Endothelial cell (in vitro differentiated cells): ENCODE results near the gene JOSD1. TPM values are rescaled to one million over a fixed set of nuclear protein-coding genes. Genes with fewer than 3 reads are reported as not detected.
"Not testable (repeated sequence)": the region's sequence is repeated elsewhere in the genome, so short reads cannot be mapped to it uniquely, and the experiment has no call there.

Source experiments
- DNase-seq: peaks from one replicate; pipeline ENCODE4 v3.0.0; 2021; ENCODE audit warnings: low spot score
- H3K27ac Mint-ChIP-seq: one replicate; pipeline ENCODE4 v1.8.0; 2021; ENCODE audit warnings: mixed read lengths, inconsistent platforms; ENCODE audit not compliant: unreplicated experiment
- H3K27me3 Mint-ChIP-seq: one replicate; pipeline ENCODE4 v1.8.0; 2021; ENCODE audit warnings: mild to moderate bottlenecking, moderate library complexity, mixed read lengths, inconsistent platforms; ENCODE audit not compliant: unreplicated experiment
- H3K36me3 Mint-ChIP-seq: one replicate; pipeline ENCODE4 v1.8.0; 2021; ENCODE audit warnings: mild to moderate bottlenecking, low read depth, mixed read lengths, inconsistent platforms; ENCODE audit not compliant: unreplicated experiment
- H3K4me1 Mint-ChIP-seq: one replicate; pipeline ENCODE4 v1.8.0; 2021; ENCODE audit warnings: mild to moderate bottlenecking, mixed read lengths, inconsistent platforms; ENCODE audit not compliant: unreplicated experiment
- H3K4me3 Mint-ChIP-seq: one replicate; pipeline ENCODE4 v1.8.0; 2021; ENCODE audit warnings: mild to moderate bottlenecking, mixed read lengths, inconsistent platforms; ENCODE audit not compliant: unreplicated experiment
- H3K9me3 Mint-ChIP-seq: one replicate; pipeline ENCODE4 v1.8.0; 2021; ENCODE audit warnings: mixed read lengths, inconsistent platforms; ENCODE audit not compliant: unreplicated experiment
- CTCF ChIP-seq: fragments of 200-600 bp; sonication (generic); IDR thresholded peaks from one replicate; pipeline ENCODE4 v1.5.0; 2021; ENCODE audit warnings: antibody characterized with exemption; ENCODE audit not compliant: unreplicated experiment
- total RNA-seq: library from RNA; stranded (reverse); fragmentation: NEBNext Ultra II Directional; extraction: Animal tissue kit (Norgen Biotek cat#: 25700); gene quantifications from one replicate; pipeline ENCODE4 v1.2.1, GENCODE V29; 2021; ENCODE audit not compliant: unreplicated experiment

JOSD1 gene
- total RNA-seq, 1 donor from 2014 or later = 49.6 TPM

DNA sequence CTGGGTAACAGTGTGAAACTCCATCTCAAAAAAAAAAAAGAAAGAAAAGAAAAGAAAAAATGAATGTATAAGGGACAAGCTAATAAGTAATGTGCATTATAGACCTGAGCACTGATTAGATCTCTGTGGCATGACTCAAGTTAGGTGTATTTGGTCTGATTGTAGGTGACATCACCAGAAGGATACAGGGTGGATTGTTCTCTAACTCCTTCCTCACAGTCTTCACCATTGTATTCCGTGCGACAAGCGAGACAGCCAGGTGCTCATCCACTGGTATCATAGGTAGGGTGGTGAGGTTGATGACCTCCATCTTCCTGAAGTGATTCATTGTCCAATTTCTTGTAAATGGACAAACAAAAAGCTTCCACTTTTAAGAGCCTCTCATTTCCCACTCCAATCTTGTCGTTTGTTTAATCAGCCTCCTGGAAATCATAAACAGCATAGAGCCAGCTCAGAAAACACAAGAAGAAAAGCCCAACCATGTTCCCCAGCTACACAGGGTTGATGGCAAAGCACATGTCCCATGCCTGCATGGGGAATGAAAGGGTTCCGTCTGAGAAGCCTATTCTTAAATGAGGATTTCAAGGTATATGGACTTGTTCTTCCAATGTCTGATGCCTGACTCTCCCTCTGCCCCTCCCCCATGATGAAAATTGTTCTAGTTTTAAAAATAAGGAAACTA is 50.8 kb downstream of the JOSD1 start:
- no peak for TF ChIP-seq CTCF
- DNase-seq = no peak
- Mint-ChIP-seq H3K36me3 (peaks cover 6% of the 10 kb centered on the region), H3K27me3 (no peaks in the 10 kb centered on the region), H3K9me3 (no peaks in the 10 kb centered on the region), H3K4me1 (no peaks in the 10 kb centered on the region), H3K27ac (no peak overlapping the region), H3K4me3 (no peak overlapping the region)

- H3K4me1 Mint-ChIP-seq = no peaks in the 10 kb centered on the region
These were observed 55.3 kb downstream of the JOSD1 start for GRCh38 chr22:38645430-38645829.

DNA sequence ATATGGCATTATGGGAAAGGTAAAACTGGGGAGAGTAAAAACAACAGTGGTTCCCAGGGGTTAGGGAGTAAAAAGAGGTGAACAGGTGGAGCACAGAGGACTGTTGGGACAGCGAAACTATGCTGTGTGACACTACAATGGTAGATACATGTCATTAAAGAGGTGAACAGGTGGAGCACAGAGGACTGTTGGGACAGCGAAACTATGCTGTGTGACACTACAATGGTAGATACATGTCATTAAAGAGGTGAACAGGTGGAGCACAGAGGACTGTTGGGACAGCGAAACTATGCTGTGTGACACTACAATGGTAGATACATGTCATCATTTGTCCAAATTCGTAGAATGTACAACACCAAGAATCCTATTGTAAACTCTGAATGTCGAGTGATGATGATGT is 56.5 kb downstream of the JOSD1 start:
- not testable (repeated sequence) for H3K36me3 Mint-ChIP-seq, H3K9me3 Mint-ChIP-seq, DNase-seq, H3K27me3 Mint-ChIP-seq, H3K27ac Mint-ChIP-seq, H3K4me1 Mint-ChIP-seq
- H3K4me3 Mint-ChIP-seq = peak overlapping the region; percentile 53

More at GRCh38 chr22:38645430-38645829, 55.3 kb downstream of the JOSD1 start:
- no peak overlapping the region for H3K27ac Mint-ChIP-seq
- H3K4me3 Mint-ChIP-seq = no peak overlapping the region
- H3K9me3 Mint-ChIP-seq = no peaks in the 10 kb centered on the region
- peaks cover 6% of the 10 kb centered on the region for H3K36me3 Mint-ChIP-seq
- no peak for TF ChIP-seq CTCF
- H3K27me3 Mint-ChIP-seq = peaks cover 3% of the 10 kb centered on the region
- DNase-seq = no peak

- no peak for TF ChIP-seq CTCF
- Mint-ChIP-seq H3K36me3 (no peaks in the 10 kb centered on the region), H3K27me3 (peaks cover 3% of the 10 kb centered on the region), H3K9me3 (no peaks in the 10 kb centered on the region), H3K4me3 (no peak overlapping the region), H3K27ac (no peak overlapping the region), H3K4me1 (no peaks in the 10 kb centered on the region)
- DNase-seq = no peak
These were observed 59.2 kb downstream of the JOSD1 start for GRCh38 chr22:38641476-38642040.

DNA sequence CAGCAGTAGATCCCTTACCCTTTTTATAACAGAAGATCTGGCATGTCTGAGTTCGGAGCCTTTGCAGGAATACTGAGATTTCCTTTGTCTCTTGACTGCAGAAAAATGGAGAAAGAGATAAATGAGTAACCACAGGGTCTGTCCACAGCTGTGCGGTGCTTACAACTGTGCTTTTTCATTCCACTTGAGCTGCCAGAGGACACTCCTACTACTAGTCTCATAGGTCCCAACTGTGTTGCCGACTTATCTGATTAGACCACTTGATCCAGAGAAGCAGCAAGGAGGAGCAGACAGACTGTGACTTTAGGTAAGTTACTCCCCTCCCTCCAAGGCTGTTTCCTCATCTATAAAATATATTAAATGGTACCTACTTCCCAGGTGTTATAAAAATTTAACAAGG is 62.0 kb downstream of the JOSD1 start:
- Mint-ChIP-seq H3K9me3 (no peaks in the 10 kb centered on the region), H3K36me3 (no peaks in the 10 kb centered on the region), H3K27ac (no peak overlapping the region), H3K4me1 (no peaks in the 10 kb centered on the region), H3K4me3 (no peak overlapping the region), H3K27me3 (peaks cover 3% of the 10 kb centered on the region)
- TF ChIP-seq CTCF = no peak
- DNase-seq = no peak
